HepG2 (cell line): ENCODE measurements around the gene ESF1. TPM values are rescaled to one million over a fixed set of nuclear protein-coding genes. Genes with fewer than 3 reads are reported as not detected.

ENCODE experiments used
- ATAC-seq: fragments of 200-7000 bp; cut with Tn5 transposase; 3 replicates; pipeline ENCODE4 v1.9.1; 2020; ENCODE audit warnings: mild to moderate bottlenecking, moderate library complexity
- BruUV-seq: library from RNA; stranded (reverse); fragments of 400-500 nt; replicated peaks from 2 replicates; lab custom pipeline; 2021; lab: Mats Ljungman, UMichigan
- CTCF ChIA-PET: fragments of 300-600 bp; formaldehyde crosslinking; extraction: SDS; loops from one replicate; lab custom pipeline; 2021; ENCODE audit warnings: low total read pairs, inconsistent platforms, low intra/inter-chr PET ratio; lab: Yijun Ruan, JAX
- POLR2A ChIA-PET: fragments of 350-600 bp; sonication (Branson Sonifier 250); formaldehyde crosslinking; loops from one replicate; lab custom pipeline; 2020; ENCODE audit warnings: antibody characterized with exemption, inconsistent platforms; lab: Yijun Ruan, JAX
- DNase-seq: peaks from one replicate; pipeline ENCODE4 v3.0.0-alpha.2; 2015; ENCODE audit warnings: low spot score
- FAIRE-seq: peaks from 3 replicates; lab custom pipeline; 2011; peaks lifted over from hg19 to GRCh38; lab: Jason Lieb, UNC
- H2AFZ ChIP-seq: one replicate; pipeline ENCODE4 v1.6.1; 2011; ENCODE audit warnings: low read length, inconsistent platforms
- H3K27ac ChIP-seq: fragments of 300-600 bp; 3 replicates; pipeline ENCODE4 v1.8.0; 2011; ENCODE audit warnings: mixed run types, mild to moderate bottlenecking, mixed read lengths, low read length, inconsistent platforms; ENCODE audit not compliant: insufficient read depth; ENCODE audit errors: extremely low read length
- H3K27me3 ChIP-seq, 2 experiments: fragments of 200-600 bp in 1 of 2; 2 replicates in 1 of 2; 3 replicates in 1 of 2; pipeline versions ENCODE4 v1.6.0 to v1.8.0; 2011; ENCODE audit warnings: low read length in 2 of 2, mild to moderate bottlenecking in 2 of 2, moderate library complexity in 2 of 2, inconsistent platforms in 1 of 2; ENCODE audit not compliant: insufficient read depth in 2 of 2, control insufficient read depth in 1 of 2
- H3K36me3 ChIP-seq, 2 experiments: fragments of 200-600 bp in 1 of 2; replicated peaks in 1 of 2; 2 replicates in 1 of 2; 3 replicates in 1 of 2; pipeline versions ENCODE4 v1.5.1 to v1.8.0; 2011; ENCODE audit warnings: low read length in 2 of 2, inconsistent platforms in 1 of 2; ENCODE audit not compliant: insufficient read depth in 2 of 2, control insufficient read depth in 1 of 2
- H3K4me1 ChIP-seq: 2 replicates; pipeline ENCODE4 v1.5.1; 2012; ENCODE audit warnings: low read length, inconsistent platforms; ENCODE audit not compliant: insufficient read depth
- H3K4me2 ChIP-seq: 2 replicates; pipeline ENCODE4 v1.6.0; 2011; ENCODE audit warnings: low read depth, low read length, inconsistent platforms
- H3K4me3 ChIP-seq, 3 experiments: fragments of 200-600 bp in 1 of 3; sonication (generic), shearing (Covaris generic) in 1 of 3; replicated peaks in 1 of 3; 2 replicates each; pipeline ENCODE4 v1.5.1; 2011 to 2016; ENCODE audit warnings: low read length in 3 of 3, inconsistent platforms in 2 of 3, low read depth in 2 of 3, mild to moderate bottlenecking in 2 of 3, control low read depth in 1 of 3, mixed read lengths in 1 of 3; ENCODE audit not compliant: insufficient read depth in 1 of 3
- H3K79me2 ChIP-seq: one replicate; pipeline ENCODE4 v1.6.1; 2011; ENCODE audit warnings: low read length, inconsistent platforms; ENCODE audit not compliant: insufficient read depth
- H3K9ac ChIP-seq: 2 replicates; pipeline ENCODE4 v1.6.0; 2011; ENCODE audit warnings: mild to moderate bottlenecking, low read depth, low read length, inconsistent platforms; ENCODE audit not compliant: insufficient read depth
- H3K9me3 ChIP-seq: 2 replicates; pipeline ENCODE4 v1.5.1; 2012; ENCODE audit warnings: mild to moderate bottlenecking, low read length
- H4K20me1 ChIP-seq: 2 replicates; pipeline ENCODE4 v1.6.0; 2011; ENCODE audit warnings: inconsistent platforms, mild to moderate bottlenecking, low read length, moderate library complexity; ENCODE audit not compliant: insufficient read depth
- MAFF ChIP-seq: IDR thresholded peaks from 2 replicates; pipeline ENCODE4 v1.6.1; 2011; ENCODE audit warnings: low read depth, low read length, improper control_type of control experiment
- MAFK ChIP-seq, 2 experiments: IDR thresholded peaks in 1 of 2; conservative IDR thresholded peaks in 1 of 2; 2 replicates each; pipeline ENCODE4 v1.6.1; 2011; ENCODE audit warnings: improper control_type of control experiment in 2 of 2, low read length in 2 of 2
- POLR2AphosphoS5 ChIP-seq: IDR thresholded peaks from 2 replicates; pipeline ENCODE4 v1.6.1; 2012; ENCODE audit warnings: low read depth, low read length
- SALL2 ChIP-seq: sonication (generic); formaldehyde crosslinking; IDR thresholded peaks from 2 replicates; pipeline ENCODE4 v1.8.1; 2023; ENCODE audit warnings: mild to moderate bottlenecking, missing genetic modification reagents, inconsistent platforms
- WGBS: methylation state at CpG from one replicate; pipeline ENCODE4 v1.1.6; 2017; ENCODE audit warnings: low lambda C conversion rate; 5-methylcytosine and 5-hydroxymethylcytosine counted together
- in situ Hi-C: cut with HindIII; loops from 2 replicates; pipeline ENCODE4 v1.10.0; 2017; ENCODE audit warnings: low pct_unique_long_range_greater_than_20kb; ENCODE audit not compliant: extremely low pct_ligation_motif_present
- intact Hi-C: fragments of 100-400 bp; cut with micrococcal nuclease; formaldehyde crosslinking; loops from one replicate; pipeline ENCODE4 v1.10.0; 2022; ENCODE audit not compliant: unreplicated experiment
- polyA plus RNA-seq, 8 experiments: library from polyadenylated mRNA; depleted of rRNA in 3 of 8; stranded (reverse) in 7 of 8; unstranded in 1 of 8; fragments of >200 nt; fragmentation: Illumina TruSeq in 4 of 8; extraction: Trizol in 4 of 8; gene quantifications; 2 replicates each; pipeline versions ENCODE4 v1.2.1 to v1.2.3, GENCODE V29; 2011 to 2016; ENCODE audit warnings: low read depth in 4 of 8, missing spikeins in 1 of 8, mixed read lengths in 1 of 8; ENCODE audit not compliant: insufficient read depth in 1 of 8
- total RNA-seq, 5 experiments: library from RNA; depleted of rRNA; stranded (reverse); fragments of >200 nt; fragmentation: Illumina TruSeq; extraction: Trizol; gene quantifications; 2 replicates each; pipeline ENCODE4 v1.2.3, GENCODE V29; 2016; ENCODE audit warnings: low read depth in 1 of 5
- TF ChIP-seq, protein P1 (sequence below): fragments of 450-650 bp; IDR thresholded peaks from 2 replicates; pipeline ENCODE4 v1.6.1; 2017; ENCODE audit warnings: mild to moderate bottlenecking
- TF ChIP-seq, protein P2 (sequence below): sonication (generic); formaldehyde crosslinking; IDR thresholded peaks from 2 replicates; pipeline ENCODE4 v1.4.0; 2020; ENCODE audit warnings: mild to moderate bottlenecking, missing genetic modification reagents
- TF ChIP-seq, protein P3 (sequence below): sonication (generic); IDR thresholded peaks from 2 replicates; pipeline ENCODE4 v1.6.1; 2016; ENCODE audit warnings: low read depth, borderline replicate concordance

Gene ESF1
- total and polyA plus RNA-seq, 2 of the 13 experiments (the other 11 are each of a cell fraction or from before 2014, with no cell fraction given) = 7.3 to 66.9 TPM

DNA sequence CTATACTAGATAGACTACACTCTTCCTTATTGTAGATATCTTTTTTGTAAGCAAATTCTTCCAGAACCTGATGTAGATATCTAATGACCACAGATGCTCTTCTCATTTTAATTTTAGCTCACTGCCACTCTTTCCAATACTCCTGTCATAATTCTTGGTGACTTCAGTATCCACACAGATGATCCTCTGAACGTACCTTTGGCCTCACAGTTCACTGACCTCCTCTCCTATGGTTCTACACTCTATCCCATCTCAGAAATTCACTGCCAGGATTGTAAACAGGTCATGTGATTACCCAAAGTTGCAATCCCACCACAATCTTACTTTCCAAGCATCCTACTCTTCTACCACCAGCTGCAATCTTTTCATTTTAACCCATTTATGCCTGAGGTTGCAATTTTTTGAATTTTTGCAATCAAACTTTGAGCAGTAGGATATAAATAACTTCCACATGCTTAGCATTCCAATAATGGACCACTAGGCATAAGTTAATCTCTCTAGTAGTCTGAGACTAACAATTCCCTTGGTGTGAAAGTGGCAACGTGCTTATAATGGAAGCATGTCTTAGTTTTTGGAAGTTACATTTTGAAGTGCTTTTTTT lies 31.2 kb downstream of the ESF1 start:
- ATAC-seq (peak; percentile 47), DNase-seq (no peak), FAIRE-seq (no peak)
- H3K9ac ChIP-seq = no peak overlapping the region
- intact Hi-C loops = no loop called here
- H3K9me3 ChIP-seq = no peaks in the 10 kb centered on the region
- no peaks in the 10 kb centered on the region for H4K20me1 ChIP-seq
- POLR2A ChIA-PET = interaction anchor here (1.1 kb wide), 1 partner anchor 9 kb away, joined by 3 read pairs; no protein-coding TSS in a partner anchor
- H3K79me2 ChIP-seq = no peaks in the 10 kb centered on the region
- H2AFZ ChIP-seq = no peak overlapping the region
- peaks cover 24 to 58% of the 10 kb centered on the region in 2 experiments for H3K36me3 ChIP-seq
- H3K4me1 ChIP-seq = no peaks in the 10 kb centered on the region
- WGBS = 93% methylated on average over 2 of the region's 2 CpGs
- no peaks in the 10 kb centered on the region for H3K27me3 ChIP-seq
- no TSS peak for BruUV-seq
- H3K27ac ChIP-seq = no peak overlapping the region
- H3K4me3 ChIP-seq = no peak overlapping the region
- CTCF ChIA-PET = no interaction called here
- no peak overlapping the region for H3K4me2 ChIP-seq
- in situ Hi-C loops = no loop called here
- peak; percentile 47; the same call in 1 of the 2 replicates for TF ChIP-seq MAFF
- TF ChIP-seq SALL2 = no peak
- TF ChIP-seq POLR2AphosphoS5 = 0 out of 2 replicates have a peak, but pooled peaks have one; percentile 22
- TF ChIP-seq, protein P1, sequence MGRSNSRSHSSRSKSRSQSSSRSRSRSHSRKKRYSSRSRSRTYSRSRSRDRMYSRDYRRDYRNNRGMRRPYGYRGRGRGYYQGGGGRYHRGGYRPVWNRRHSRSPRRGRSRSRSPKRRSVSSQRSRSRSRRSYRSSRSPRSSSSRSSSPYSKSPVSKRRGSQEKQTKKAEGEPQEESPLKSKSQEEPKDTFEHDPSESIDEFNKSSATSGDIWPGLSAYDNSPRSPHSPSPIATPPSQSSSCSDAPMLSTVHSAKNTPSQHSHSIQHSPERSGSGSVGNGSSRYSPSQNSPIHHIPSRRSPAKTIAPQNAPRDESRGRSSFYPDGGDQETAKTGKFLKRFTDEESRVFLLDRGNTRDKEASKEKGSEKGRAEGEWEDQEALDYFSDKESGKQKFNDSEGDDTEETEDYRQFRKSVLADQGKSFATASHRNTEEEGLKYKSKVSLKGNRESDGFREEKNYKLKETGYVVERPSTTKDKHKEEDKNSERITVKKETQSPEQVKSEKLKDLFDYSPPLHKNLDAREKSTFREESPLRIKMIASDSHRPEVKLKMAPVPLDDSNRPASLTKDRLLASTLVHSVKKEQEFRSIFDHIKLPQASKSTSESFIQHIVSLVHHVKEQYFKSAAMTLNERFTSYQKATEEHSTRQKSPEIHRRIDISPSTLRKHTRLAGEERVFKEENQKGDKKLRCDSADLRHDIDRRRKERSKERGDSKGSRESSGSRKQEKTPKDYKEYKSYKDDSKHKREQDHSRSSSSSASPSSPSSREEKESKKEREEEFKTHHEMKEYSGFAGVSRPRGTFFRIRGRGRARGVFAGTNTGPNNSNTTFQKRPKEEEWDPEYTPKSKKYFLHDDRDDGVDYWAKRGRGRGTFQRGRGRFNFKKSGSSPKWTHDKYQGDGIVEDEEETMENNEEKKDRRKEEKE = no peak
- TF ChIP-seq, protein P2, sequence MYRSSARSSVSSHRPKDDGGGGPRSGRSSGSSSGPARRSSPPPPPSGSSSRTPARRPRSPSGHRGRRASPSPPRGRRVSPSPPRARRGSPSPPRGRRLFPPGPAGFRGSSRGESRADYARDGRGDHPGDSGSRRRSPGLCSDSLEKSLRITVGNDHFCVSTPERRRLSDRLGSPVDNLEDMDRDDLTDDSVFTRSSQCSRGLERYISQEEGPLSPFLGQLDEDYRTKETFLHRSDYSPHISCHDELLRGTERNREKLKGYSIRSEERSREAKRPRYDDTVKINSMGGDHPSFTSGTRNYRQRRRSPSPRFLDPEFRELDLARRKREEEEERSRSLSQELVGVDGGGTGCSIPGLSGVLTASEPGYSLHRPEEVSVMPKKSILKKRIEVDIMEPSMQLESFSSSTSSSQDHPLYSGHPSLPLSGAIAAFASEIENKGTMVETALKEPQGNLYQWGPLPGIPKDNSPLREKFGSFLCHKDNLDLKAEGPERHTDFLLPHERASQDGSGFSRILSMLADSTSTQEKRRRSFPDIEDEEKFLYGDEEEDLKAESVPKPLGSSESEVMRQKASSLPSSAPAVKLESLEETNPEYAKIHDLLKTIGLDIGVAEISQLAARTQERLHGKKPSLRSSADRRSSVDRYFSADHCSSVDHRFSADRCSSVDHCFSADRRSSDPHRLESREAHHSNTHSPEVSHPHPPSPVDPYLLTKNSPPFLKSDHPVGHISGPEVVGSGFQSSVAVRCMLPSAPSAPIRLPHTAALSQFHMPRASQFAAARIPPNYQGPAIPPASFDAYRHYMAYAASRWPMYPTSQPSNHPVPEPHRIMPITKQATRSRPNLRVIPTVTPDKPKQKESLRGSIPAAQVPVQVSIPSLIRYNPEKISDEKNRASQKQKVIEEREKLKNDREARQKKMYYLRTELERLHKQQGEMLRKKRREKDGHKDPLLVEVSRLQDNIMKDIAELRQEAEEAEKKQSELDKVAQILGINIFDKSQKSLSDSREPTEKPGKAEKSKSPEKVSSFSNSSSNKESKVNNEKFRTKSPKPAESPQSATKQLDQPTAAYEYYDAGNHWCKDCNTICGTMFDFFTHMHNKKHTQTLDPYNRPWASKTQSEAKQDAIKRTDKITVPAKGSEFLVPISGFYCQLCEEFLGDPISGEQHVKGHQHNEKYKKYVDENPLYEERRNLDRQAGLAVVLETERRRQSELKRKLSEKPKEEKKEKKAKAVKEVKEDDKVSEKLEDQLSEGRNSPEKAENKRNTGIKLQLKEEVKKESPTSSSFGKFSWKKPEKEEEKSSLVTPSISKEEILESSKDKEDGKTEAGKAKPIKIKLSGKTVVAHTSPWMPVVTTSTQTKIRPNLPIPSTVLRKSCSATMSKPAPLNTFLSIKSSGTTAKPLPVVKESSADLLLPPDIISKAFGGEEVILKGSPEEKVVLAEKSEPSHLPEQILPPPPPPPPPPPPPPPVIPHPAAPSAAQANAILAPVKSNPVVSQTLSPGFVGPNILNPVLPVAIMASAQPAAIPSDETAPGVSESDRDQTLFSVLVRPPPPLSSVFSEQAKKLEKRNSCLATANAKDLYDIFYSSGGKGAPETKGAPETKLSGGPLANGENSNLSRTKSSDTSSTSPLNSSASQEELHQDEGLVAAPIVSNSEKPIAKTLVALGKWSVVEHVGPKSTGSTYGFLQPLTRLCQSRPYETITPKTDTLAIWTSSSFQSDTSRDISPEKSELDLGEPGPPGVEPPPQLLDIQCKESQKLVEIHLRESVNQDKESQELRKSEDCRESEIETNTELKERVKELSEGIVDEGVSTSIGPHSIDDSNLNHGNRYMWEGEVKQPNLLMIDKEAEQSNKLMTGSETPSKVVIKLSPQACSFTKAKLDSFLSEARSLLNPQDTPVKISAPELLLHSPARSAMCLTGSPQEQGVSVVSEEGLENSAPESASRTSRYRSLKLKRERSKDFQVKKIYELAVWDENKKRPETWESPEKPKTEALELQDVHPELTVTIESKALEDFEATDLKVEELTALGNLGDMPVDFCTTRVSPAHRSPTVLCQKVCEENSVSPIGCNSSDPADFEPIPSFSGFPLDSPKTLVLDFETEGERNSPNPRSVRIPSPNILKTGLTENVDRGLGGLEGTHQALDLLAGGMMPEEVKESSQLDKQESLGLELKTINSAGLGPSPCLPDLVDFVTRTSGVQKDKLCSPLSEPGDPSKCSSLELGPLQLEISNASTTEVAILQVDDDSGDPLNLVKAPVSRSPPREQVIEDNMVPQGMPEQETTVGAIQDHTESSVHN (CRISPR knock-in tag) = no peak
- TF ChIP-seq, protein P3, sequence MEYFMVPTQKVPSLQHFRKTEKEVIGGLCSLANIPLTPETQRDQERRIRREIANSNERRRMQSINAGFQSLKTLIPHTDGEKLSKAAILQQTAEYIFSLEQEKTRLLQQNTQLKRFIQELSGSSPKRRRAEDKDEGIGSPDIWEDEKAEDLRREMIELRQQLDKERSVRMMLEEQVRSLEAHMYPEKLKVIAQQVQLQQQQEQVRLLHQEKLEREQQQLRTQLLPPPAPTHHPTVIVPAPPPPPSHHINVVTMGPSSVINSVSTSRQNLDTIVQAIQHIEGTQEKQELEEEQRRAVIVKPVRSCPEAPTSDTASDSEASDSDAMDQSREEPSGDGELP = no peak
- TF ChIP-seq MAFK (conservative IDR thresholded peaks at IDR 0.05 in 1 of 2, IDR thresholded peaks at IDR 0.05 in 1 of 2; ENCODE audit: low read length in 2 of 2) = peak; percentile 54 to 65; a peak in 3 of 4 replicates
